SK-N-MC (cell line): Measurements from ENCODE around the gene MT1E.

Experiments used
- EZH2 ChIP-seq: fragments of 200-600 bp; sonication (generic); IDR thresholded peaks from one replicate; pipeline ENCODE4 v1.6.1; 2017; ENCODE audit warnings: antibody characterized with exemption
- POLR2AphosphoS5 ChIP-seq: IDR thresholded peaks from 2 replicates; pipeline ENCODE4 v1.6.1; 2012; ENCODE audit warnings: mild to moderate bottlenecking, low read depth, low read length, borderline replicate concordance

DNA sequence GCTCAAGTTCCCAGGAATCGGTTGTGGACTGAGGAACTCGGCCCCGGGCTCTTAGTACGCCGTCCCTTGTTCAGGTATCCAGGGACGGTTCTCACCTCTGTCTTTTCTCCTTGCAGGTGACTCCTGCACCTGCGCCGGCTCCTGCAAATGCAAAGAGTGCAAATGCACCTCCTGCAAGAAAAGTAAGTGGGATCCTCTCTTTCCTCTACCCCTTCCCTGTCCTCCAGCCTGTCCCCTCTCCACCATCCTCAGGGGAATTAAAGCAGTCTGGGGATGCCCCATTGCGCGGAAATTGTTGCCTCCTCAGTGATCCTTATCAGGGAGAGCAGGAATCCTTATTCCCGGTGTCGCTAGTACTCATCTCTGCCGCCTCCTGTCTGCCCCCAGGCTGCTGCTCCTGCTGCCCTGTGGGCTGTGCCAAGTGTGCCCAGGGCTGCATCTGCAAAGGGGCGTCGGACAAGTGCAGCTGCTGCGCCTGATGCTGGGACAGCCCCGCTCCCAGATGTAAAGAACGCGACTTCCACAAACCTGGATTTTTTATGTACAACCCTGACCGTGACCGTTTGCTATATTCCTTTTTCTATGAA, 16.6 kb upstream of the MT1E start:
- TF ChIP-seq POLR2AphosphoS5 (no peak), EZH2 (no peak)
